Measurements from ENCODE around the gene C1orf52. TPM values are rescaled to one million over a fixed set of nuclear protein-coding genes. Genes with fewer than 3 reads are reported as not detected.

The C1orf52 gene
- total and polyA plus RNA-seq, 9 of the 15 experiments (the other 6 are each of a cell fraction or from before 2014, with no cell fraction given): 17.0 to 38.5 (median 33.0) TPM

GRCh38 chr1:85201340-85202091, 57.9 kb downstream of the C1orf52 start (continued):
- TF ChIP-seq ZNF76 (CRISPR knock-in tag; IDR thresholded peaks at IDR 0.05; ENCODE audit: borderline replicate concordance) (peak; percentile 49; the same call in 1 of the 2 replicates), ZC3H8 (IDR thresholded peaks at IDR 0.05) (no peak), ILK (tag; IDR thresholded peaks at IDR 0.05; ENCODE audit: borderline replicate concordance, low read depth) (no peak), SMARCC2 (IDR thresholded peaks at IDR 0.05; ENCODE audit: low read depth) (peak; percentile 15; the same call in 1 of the 2 replicates), ZNF197 (CRISPR knock-in tag; IDR thresholded peaks at IDR 0.05; ENCODE audit: low read depth) (no peak), HDGF (IDR thresholded peaks at IDR 0.05) (no peak), COPS2 (conservative IDR thresholded peaks at IDR 0.05) (no peak), RNF219 (CRISPR knock-in tag; IDR thresholded peaks at IDR 0.05) (no peak), CHD1 (IDR thresholded peaks at IDR 0.05; ENCODE audit: low read length) (peak; percentile 19), ZBTB33 (CRISPR knock-in tag; IDR thresholded peaks at IDR 0.05) (0 out of 2 replicates have a peak, but pooled peaks have one; percentile 13), ZNF696 (CRISPR knock-in tag; conservative IDR thresholded peaks at IDR 0.05) (no peak), ADNP (tag; IDR thresholded peaks at IDR 0.05) (no peak), MLLT1 (IDR thresholded peaks at IDR 0.05) (peak in 1 of 2 experiments; percentile 52; a peak in 1 of 4 replicates), ZHX1 (conservative IDR thresholded peaks at IDR 0.05; ENCODE audit: low read length) (no peak), BMI1 (IDR thresholded peaks at IDR 0.05; ENCODE audit: low read length) (no peak), NFATC3 (IDR thresholded peaks at IDR 0.05) (no peak), TRIM24 (IDR thresholded peaks at IDR 0.05) (no peak), XRCC4 (IDR thresholded peaks at IDR 0.05; ENCODE audit: extremely low read depth, insufficient read depth, insufficient read length) (no peak)
- TF ChIP-seq, protein P1, sequence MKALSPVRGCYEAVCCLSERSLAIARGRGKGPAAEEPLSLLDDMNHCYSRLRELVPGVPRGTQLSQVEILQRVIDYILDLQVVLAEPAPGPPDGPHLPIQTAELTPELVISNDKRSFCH (CRISPR knock-in tag; IDR thresholded peaks at IDR 0.05): no peak
- TF ChIP-seq, protein P1 (tag; IDR thresholded peaks at IDR 0.05): no peak
